HepG2 (cell line): ENCODE measurements around the gene RAPH1. TPM values are rescaled to one million over a fixed set of nuclear protein-coding genes. Genes with fewer than 3 reads are reported as not detected.

Source experiments
- AGO1 ChIP-seq: fragments of 200-400 bp; formaldehyde crosslinking; IDR thresholded peaks from 2 replicates; pipeline ENCODE4 v1.6.1; 2017; ENCODE audit warnings: mild to moderate bottlenecking, low read depth, low read length, moderate library complexity; ENCODE audit not compliant: poor library complexity, severe bottlenecking
- NFYC ChIP-seq: IDR thresholded peaks from 2 replicates; pipeline ENCODE4 v1.6.1; 2016; ENCODE audit warnings: missing genetic modification reagents, missing compliant biosample characterization
- POGZ ChIP-seq: sonication (generic); formaldehyde crosslinking; IDR thresholded peaks from 2 replicates; pipeline ENCODE4 v1.4.0; 2020; ENCODE audit warnings: mild to moderate bottlenecking, missing genetic modification reagents
- ZNF263 ChIP-seq: sonication (generic); formaldehyde crosslinking; IDR thresholded peaks from 2 replicates; pipeline ENCODE4 v1.4.0; 2020; ENCODE audit warnings: missing genetic modification reagents
- ZNF337 ChIP-seq: sonication (generic); formaldehyde crosslinking; IDR thresholded peaks from 2 replicates; pipeline ENCODE4 v1.5.1; 2020; ENCODE audit warnings: missing genetic modification reagents, low read depth, mild to moderate bottlenecking, borderline replicate concordance
- ZSCAN25 ChIP-seq: sonication (generic); formaldehyde crosslinking; IDR thresholded peaks from 2 replicates; pipeline ENCODE4 v1.8.0; 2022; ENCODE audit warnings: mild to moderate bottlenecking, missing genetic modification reagents
- ZSCAN9 ChIP-seq: IDR thresholded peaks from 2 replicates; pipeline ENCODE4 v1.6.1; 2016; ENCODE audit warnings: borderline replicate concordance
- polyA plus RNA-seq, 8 experiments: library from polyadenylated mRNA; depleted of rRNA in 3 of 8; stranded (reverse) in 7 of 8; unstranded in 1 of 8; fragments of >200 nt; fragmentation: Illumina TruSeq in 4 of 8; extraction: Trizol in 4 of 8; gene quantifications; 2 replicates each; pipeline versions ENCODE4 v1.2.1 to v1.2.3, GENCODE V29; 2011 to 2016; ENCODE audit warnings: low read depth in 4 of 8, missing spikeins in 1 of 8, mixed read lengths in 1 of 8; ENCODE audit not compliant: insufficient read depth in 1 of 8
- total RNA-seq, 5 experiments: library from RNA; depleted of rRNA; stranded (reverse); fragments of >200 nt; fragmentation: Illumina TruSeq; extraction: Trizol; gene quantifications; 2 replicates each; pipeline ENCODE4 v1.2.3, GENCODE V29; 2016; ENCODE audit warnings: low read depth in 1 of 5
- TF ChIP-seq, protein P1 (sequence below), 2 experiments: sonication (generic) in 1 of 2; formaldehyde crosslinking in 1 of 2; IDR thresholded peaks; 2 replicates each; pipeline versions ENCODE4 v1.6.1 to v1.9.0; 2014 to 2022; ENCODE audit warnings: antibody characterized with exemption in 1 of 2, borderline replicate concordance in 1 of 2, inconsistent platforms in 1 of 2, low read depth in 1 of 2, missing genetic modification reagents in 1 of 2
- TF ChIP-seq, protein P2 (sequence below), 2 experiments: sonication (generic) in 1 of 2; formaldehyde crosslinking in 1 of 2; IDR thresholded peaks; 2 replicates each; pipeline versions ENCODE4 v1.4.0 to v1.6.1; 2016 to 2020; ENCODE audit warnings: borderline replicate concordance in 1 of 2, low read depth in 1 of 2, mild to moderate bottlenecking in 1 of 2, missing genetic modification reagents in 1 of 2
- TF ChIP-seq, protein P3 (sequence below): sonication (generic); formaldehyde crosslinking; IDR thresholded peaks from 2 replicates; pipeline ENCODE4 v1.9.0; 2021; ENCODE audit warnings: mild to moderate bottlenecking, missing genetic modification reagents

The RAPH1 gene
- total and polyA plus RNA-seq, 2 of the 13 experiments (the other 11 are each of a cell fraction or from before 2014, with no cell fraction given): 5.3 to 6.7 TPM

DNA sequence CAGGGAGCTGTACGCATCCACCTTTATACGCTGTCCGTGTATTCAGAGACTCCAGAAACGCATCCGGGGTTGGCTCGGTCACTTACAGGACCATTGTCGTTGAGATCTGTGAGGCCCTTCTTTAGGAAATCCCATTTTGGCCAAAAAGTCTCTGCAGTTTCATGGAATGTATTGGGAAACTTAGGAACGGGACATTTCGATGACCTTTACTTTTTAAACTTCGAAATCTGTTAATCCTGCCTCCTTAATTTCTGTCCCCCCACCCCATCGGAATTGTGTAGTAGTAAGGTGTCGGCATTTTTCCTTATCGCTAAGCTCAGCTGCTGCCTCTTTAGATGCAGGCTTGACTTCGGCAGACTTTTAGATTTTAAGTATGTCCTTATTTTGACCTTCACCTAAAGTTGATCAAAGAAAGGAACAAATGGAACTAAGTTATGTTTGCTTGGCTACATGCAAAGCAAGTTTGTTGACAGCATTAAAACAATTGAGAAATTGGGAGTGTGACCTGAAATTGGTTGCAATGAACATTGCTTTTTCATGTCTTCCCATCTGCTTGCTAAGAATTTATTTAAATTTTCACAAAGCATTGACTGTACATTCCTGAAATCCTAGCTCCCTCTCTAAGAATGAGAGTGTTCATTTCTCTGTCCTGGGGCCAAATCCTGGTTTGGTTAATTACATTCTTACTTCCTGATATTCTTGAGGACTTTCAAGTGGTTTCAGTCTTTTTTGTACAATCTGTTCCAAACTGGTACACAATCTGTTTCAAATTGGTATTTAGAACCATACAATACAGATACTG lies 884 bp upstream of the RAPH1 start (continued):
- TF ChIP-seq, protein P1, sequence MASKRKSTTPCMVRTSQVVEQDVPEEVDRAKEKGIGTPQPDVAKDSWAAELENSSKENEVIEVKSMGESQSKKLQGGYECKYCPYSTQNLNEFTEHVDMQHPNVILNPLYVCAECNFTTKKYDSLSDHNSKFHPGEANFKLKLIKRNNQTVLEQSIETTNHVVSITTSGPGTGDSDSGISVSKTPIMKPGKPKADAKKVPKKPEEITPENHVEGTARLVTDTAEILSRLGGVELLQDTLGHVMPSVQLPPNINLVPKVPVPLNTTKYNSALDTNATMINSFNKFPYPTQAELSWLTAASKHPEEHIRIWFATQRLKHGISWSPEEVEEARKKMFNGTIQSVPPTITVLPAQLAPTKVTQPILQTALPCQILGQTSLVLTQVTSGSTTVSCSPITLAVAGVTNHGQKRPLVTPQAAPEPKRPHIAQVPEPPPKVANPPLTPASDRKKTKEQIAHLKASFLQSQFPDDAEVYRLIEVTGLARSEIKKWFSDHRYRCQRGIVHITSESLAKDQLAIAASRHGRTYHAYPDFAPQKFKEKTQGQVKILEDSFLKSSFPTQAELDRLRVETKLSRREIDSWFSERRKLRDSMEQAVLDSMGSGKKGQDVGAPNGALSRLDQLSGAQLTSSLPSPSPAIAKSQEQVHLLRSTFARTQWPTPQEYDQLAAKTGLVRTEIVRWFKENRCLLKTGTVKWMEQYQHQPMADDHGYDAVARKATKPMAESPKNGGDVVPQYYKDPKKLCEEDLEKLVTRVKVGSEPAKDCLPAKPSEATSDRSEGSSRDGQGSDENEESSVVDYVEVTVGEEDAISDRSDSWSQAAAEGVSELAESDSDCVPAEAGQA (IDR thresholded peaks at IDR 0.05; ENCODE audit: low read depth): no peak
- TF ChIP-seq, protein P1 (CRISPR knock-in tag; IDR thresholded peaks at IDR 0.05; ENCODE audit: borderline replicate concordance): no peak
- TF ChIP-seq ZSCAN9 (CRISPR knock-in tag): no peak
- TF ChIP-seq, protein P2, sequence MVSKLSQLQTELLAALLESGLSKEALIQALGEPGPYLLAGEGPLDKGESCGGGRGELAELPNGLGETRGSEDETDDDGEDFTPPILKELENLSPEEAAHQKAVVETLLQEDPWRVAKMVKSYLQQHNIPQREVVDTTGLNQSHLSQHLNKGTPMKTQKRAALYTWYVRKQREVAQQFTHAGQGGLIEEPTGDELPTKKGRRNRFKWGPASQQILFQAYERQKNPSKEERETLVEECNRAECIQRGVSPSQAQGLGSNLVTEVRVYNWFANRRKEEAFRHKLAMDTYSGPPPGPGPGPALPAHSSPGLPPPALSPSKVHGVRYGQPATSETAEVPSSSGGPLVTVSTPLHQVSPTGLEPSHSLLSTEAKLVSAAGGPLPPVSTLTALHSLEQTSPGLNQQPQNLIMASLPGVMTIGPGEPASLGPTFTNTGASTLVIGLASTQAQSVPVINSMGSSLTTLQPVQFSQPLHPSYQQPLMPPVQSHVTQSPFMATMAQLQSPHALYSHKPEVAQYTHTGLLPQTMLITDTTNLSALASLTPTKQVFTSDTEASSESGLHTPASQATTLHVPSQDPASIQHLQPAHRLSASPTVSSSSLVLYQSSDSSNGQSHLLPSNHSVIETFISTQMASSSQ (IDR thresholded peaks at IDR 0.05; ENCODE audit: low read depth): no peak
- TF ChIP-seq, protein P2 (CRISPR knock-in tag; IDR thresholded peaks at IDR 0.05; ENCODE audit: borderline replicate concordance): no peak
- TF ChIP-seq POGZ (CRISPR knock-in tag): peak; percentile 32; the same call in 1 of the 2 replicates
- no peak for TF ChIP-seq ZSCAN25 (CRISPR knock-in tag)
- no peak for TF ChIP-seq ZNF337 (CRISPR knock-in tag)
- no peak for TF ChIP-seq NFYC (CRISPR knock-in tag)
- TF ChIP-seq AGO1: no peak
- TF ChIP-seq ZNF263 (CRISPR knock-in tag): no peak
- TF ChIP-seq, protein P3, sequence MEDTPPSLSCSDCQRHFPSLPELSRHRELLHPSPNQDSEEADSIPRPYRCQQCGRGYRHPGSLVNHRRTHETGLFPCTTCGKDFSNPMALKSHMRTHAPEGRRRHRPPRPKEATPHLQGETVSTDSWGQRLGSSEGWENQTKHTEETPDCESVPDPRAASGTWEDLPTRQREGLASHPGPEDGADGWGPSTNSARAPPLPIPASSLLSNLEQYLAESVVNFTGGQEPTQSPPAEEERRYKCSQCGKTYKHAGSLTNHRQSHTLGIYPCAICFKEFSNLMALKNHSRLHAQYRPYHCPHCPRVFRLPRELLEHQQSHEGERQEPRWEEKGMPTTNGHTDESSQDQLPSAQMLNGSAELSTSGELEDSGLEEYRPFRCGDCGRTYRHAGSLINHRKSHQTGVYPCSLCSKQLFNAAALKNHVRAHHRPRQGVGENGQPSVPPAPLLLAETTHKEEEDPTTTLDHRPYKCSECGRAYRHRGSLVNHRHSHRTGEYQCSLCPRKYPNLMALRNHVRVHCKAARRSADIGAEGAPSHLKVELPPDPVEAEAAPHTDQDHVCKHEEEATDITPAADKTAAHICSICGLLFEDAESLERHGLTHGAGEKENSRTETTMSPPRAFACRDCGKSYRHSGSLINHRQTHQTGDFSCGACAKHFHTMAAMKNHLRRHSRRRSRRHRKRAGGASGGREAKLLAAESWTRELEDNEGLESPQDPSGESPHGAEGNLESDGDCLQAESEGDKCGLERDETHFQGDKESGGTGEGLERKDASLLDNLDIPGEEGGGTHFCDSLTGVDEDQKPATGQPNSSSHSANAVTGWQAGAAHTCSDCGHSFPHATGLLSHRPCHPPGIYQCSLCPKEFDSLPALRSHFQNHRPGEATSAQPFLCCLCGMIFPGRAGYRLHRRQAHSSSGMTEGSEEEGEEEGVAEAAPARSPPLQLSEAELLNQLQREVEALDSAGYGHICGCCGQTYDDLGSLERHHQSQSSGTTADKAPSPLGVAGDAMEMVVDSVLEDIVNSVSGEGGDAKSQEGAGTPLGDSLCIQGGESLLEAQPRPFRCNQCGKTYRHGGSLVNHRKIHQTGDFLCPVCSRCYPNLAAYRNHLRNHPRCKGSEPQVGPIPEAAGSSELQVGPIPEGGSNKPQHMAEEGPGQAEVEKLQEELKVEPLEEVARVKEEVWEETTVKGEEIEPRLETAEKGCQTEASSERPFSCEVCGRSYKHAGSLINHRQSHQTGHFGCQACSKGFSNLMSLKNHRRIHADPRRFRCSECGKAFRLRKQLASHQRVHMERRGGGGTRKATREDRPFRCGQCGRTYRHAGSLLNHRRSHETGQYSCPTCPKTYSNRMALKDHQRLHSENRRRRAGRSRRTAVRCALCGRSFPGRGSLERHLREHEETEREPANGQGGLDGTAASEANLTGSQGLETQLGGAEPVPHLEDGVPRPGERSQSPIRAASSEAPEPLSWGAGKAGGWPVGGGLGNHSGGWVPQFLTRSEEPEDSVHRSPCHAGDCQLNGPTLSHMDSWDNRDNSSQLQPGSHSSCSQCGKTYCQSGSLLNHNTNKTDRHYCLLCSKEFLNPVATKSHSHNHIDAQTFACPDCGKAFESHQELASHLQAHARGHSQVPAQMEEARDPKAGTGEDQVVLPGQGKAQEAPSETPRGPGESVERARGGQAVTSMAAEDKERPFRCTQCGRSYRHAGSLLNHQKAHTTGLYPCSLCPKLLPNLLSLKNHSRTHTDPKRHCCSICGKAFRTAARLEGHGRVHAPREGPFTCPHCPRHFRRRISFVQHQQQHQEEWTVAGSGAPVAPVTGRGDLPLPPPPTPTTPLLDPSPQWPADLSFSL (CRISPR knock-in tag): no peak
